HepG2 (cell line): Measurements from ENCODE around the gene MICAL3. TPM values are rescaled to one million over a fixed set of nuclear protein-coding genes. Genes with fewer than 3 reads are reported as not detected.

ENCODE experiments used
- CEBPB ChIP-seq: IDR thresholded peaks from 2 replicates; pipeline ENCODE4 v1.6.1; 2011; ENCODE audit warnings: low read depth, low read length, improper control_type of control experiment, borderline replicate concordance
- CREB1 ChIP-seq, 2 experiments: fragments of 450-650 bp in 1 of 2; IDR thresholded peaks; 2 replicates each; pipeline ENCODE4 v1.6.1; 2016 to 2017; ENCODE audit warnings: control low read depth in 1 of 2, mild to moderate bottlenecking in 1 of 2, missing compliant biosample characterization in 1 of 2, missing genetic modification characterization in 1 of 2
- KAT2B ChIP-seq: fragments of 150-350 bp; IDR thresholded peaks from 2 replicates; pipeline ENCODE4 v1.6.1; 2014; ENCODE audit warnings: low read depth, low read length, borderline replicate concordance
- MATR3 ChIP-seq: sonication (generic); formaldehyde crosslinking; IDR thresholded peaks from 2 replicates; pipeline ENCODE4 v1.4.0; 2020; ENCODE audit warnings: missing genetic modification reagents
- SP140L ChIP-seq: sonication (generic); formaldehyde crosslinking; IDR thresholded peaks from 2 replicates; pipeline ENCODE4 v1.4.0; 2020; ENCODE audit warnings: missing genetic modification reagents, borderline replicate concordance
- TEAD3 ChIP-seq: optimal IDR thresholded peaks from 2 replicates; pipeline ENCODE3; 2016; ENCODE audit warnings: borderline replicate concordance
- TMF1 ChIP-seq: sonication (generic); formaldehyde crosslinking; IDR thresholded peaks from 2 replicates; pipeline ENCODE4 v1.8.1; 2022; ENCODE audit warnings: low read depth, missing genetic modification reagents
- ZSCAN9 ChIP-seq: IDR thresholded peaks from 2 replicates; pipeline ENCODE4 v1.6.1; 2016; ENCODE audit warnings: borderline replicate concordance
- polyA plus RNA-seq, 8 experiments: library from polyadenylated mRNA; depleted of rRNA in 3 of 8; stranded (reverse) in 7 of 8; unstranded in 1 of 8; fragments of >200 nt; fragmentation: Illumina TruSeq in 4 of 8; extraction: Trizol in 4 of 8; gene quantifications; 2 replicates each; pipeline versions ENCODE4 v1.2.1 to v1.2.3, GENCODE V29; 2011 to 2016; ENCODE audit warnings: low read depth in 4 of 8, missing spikeins in 1 of 8, mixed read lengths in 1 of 8; ENCODE audit not compliant: insufficient read depth in 1 of 8
- total RNA-seq, 5 experiments: library from RNA; depleted of rRNA; stranded (reverse); fragments of >200 nt; fragmentation: Illumina TruSeq; extraction: Trizol; gene quantifications; 2 replicates each; pipeline ENCODE4 v1.2.3, GENCODE V29; 2016; ENCODE audit warnings: low read depth in 1 of 5
- TF ChIP-seq, protein P1 (sequence below): sonication (generic); formaldehyde crosslinking; IDR thresholded peaks from 2 replicates; pipeline ENCODE4 v1.4.0; 2020; ENCODE audit warnings: mild to moderate bottlenecking, missing genetic modification reagents, borderline replicate concordance
- TF ChIP-seq, protein P2 (sequence below): sonication (generic); formaldehyde crosslinking; IDR thresholded peaks from 2 replicates; pipeline ENCODE4 v1.8.0; 2023; ENCODE audit warnings: mild to moderate bottlenecking, missing genetic modification reagents
- TF ChIP-seq, protein P3 (sequence below), 2 experiments: sonication (generic) in 1 of 2; formaldehyde crosslinking in 1 of 2; IDR thresholded peaks; 2 replicates each; pipeline versions ENCODE4 v1.4.0 to v1.6.1; 2016 to 2020; ENCODE audit warnings: borderline replicate concordance in 1 of 2, low read depth in 1 of 2, mild to moderate bottlenecking in 1 of 2, missing genetic modification reagents in 1 of 2
- TF ChIP-seq, protein P4 (sequence below): sonication (generic); formaldehyde crosslinking; IDR thresholded peaks from 2 replicates; pipeline ENCODE4 v1.4.0; 2020; ENCODE audit warnings: missing genetic modification reagents
- TF ChIP-seq, protein P5 (sequence below): sonication (generic); formaldehyde crosslinking; IDR thresholded peaks from 2 replicates; pipeline ENCODE4 v1.4.0; 2020; ENCODE audit warnings: missing genetic modification reagents
- TF ChIP-seq, protein P6 (sequence below): sonication (generic); formaldehyde crosslinking; conservative IDR thresholded peaks from 2 replicates; pipeline ENCODE4 v1.8.0; 2022; ENCODE audit warnings: missing genetic modification reagents

Gene MICAL3
- total and polyA plus RNA-seq, 2 of the 13 experiments (the other 11 are each of a cell fraction or from before 2014, with no cell fraction given): 5.3 to 12.5 TPM

DNA sequence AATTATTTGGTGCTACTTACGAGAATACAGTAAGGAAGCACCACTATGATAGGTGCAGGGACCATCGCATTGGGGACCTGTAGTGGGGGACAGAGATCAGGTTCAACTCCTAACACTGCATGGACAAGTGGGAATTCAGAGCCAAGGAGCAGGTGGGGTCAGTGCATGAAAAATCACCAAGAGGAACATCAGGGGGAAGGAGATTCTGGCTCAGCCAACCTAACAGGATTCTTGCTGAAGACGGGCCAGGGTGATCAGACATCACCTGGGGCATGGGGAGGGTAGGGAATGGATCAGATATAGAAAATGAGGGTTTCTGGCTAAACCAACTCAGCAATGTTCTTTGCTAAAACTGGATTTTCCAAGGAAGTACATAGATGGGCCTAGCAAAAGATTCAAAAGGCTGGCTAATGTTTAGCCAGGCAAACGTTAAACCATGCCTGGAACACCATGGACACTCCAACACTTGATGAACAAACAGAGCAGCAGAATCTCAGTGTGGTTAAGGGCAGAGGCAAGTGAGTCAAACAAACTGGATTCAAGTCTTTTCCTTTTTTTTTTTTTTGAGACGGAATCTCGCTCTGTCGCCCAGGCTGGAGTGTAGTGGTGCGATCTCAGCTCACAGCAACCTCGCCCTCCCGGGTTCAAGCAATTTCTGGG, 70.0 kb downstream of the MICAL3 start (continued):
- TF ChIP-seq, protein P1, sequence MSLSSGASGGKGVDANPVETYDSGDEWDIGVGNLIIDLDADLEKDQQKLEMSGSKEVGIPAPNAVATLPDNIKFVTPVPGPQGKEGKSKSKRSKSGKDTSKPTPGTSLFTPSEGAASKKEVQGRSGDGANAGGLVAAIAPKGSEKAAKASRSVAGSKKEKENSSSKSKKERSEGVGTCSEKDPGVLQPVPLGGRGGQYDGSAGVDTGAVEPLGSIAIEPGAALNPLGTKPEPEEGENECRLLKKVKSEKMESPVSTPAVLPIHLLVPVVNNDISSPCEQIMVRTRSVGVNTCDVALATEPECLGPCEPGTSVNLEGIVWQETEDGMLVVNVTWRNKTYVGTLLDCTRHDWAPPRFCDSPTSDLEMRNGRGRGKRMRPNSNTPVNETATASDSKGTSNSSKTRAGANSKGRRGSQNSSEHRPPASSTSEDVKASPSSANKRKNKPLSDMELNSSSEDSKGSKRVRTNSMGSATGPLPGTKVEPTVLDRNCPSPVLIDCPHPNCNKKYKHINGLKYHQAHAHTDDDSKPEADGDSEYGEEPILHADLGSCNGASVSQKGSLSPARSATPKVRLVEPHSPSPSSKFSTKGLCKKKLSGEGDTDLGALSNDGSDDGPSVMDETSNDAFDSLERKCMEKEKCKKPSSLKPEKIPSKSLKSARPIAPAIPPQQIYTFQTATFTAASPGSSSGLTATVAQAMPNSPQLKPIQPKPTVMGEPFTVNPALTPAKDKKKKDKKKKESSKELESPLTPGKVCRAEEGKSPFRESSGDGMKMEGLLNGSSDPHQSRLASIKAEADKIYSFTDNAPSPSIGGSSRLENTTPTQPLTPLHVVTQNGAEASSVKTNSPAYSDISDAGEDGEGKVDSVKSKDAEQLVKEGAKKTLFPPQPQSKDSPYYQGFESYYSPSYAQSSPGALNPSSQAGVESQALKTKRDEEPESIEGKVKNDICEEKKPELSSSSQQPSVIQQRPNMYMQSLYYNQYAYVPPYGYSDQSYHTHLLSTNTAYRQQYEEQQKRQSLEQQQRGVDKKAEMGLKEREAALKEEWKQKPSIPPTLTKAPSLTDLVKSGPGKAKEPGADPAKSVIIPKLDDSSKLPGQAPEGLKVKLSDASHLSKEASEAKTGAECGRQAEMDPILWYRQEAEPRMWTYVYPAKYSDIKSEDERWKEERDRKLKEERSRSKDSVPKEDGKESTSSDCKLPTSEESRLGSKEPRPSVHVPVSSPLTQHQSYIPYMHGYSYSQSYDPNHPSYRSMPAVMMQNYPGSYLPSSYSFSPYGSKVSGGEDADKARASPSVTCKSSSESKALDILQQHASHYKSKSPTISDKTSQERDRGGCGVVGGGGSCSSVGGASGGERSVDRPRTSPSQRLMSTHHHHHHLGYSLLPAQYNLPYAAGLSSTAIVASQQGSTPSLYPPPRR (CRISPR knock-in tag): no peak
- no peak for TF ChIP-seq CEBPB
- TF ChIP-seq, protein P2, sequence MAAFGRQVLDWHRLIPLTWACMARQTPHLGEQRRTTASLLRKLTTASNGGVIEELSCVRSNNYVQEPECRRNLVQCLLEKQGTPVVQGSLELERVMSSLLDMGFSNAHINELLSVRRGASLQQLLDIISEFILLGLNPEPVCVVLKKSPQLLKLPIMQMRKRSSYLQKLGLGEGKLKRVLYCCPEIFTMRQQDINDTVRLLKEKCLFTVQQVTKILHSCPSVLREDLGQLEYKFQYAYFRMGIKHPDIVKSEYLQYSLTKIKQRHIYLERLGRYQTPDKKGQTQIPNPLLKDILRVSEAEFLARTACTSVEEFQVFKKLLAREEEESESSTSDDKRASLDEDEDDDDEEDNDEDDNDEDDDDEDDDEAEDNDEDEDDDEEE (CRISPR knock-in tag): no peak
- no peak for TF ChIP-seq ZSCAN9 (CRISPR knock-in tag)
- no peak for TF ChIP-seq KAT2B
- TF ChIP-seq, protein P3, sequence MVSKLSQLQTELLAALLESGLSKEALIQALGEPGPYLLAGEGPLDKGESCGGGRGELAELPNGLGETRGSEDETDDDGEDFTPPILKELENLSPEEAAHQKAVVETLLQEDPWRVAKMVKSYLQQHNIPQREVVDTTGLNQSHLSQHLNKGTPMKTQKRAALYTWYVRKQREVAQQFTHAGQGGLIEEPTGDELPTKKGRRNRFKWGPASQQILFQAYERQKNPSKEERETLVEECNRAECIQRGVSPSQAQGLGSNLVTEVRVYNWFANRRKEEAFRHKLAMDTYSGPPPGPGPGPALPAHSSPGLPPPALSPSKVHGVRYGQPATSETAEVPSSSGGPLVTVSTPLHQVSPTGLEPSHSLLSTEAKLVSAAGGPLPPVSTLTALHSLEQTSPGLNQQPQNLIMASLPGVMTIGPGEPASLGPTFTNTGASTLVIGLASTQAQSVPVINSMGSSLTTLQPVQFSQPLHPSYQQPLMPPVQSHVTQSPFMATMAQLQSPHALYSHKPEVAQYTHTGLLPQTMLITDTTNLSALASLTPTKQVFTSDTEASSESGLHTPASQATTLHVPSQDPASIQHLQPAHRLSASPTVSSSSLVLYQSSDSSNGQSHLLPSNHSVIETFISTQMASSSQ (IDR thresholded peaks at IDR 0.05; ENCODE audit: low read depth): peak; percentile 88
- TF ChIP-seq, protein P3 (CRISPR knock-in tag; IDR thresholded peaks at IDR 0.05; ENCODE audit: borderline replicate concordance): peak; percentile 87; the same call in 1 of the 2 replicates
- TF ChIP-seq SP140L (CRISPR knock-in tag): no peak
- TF ChIP-seq, protein P4, sequence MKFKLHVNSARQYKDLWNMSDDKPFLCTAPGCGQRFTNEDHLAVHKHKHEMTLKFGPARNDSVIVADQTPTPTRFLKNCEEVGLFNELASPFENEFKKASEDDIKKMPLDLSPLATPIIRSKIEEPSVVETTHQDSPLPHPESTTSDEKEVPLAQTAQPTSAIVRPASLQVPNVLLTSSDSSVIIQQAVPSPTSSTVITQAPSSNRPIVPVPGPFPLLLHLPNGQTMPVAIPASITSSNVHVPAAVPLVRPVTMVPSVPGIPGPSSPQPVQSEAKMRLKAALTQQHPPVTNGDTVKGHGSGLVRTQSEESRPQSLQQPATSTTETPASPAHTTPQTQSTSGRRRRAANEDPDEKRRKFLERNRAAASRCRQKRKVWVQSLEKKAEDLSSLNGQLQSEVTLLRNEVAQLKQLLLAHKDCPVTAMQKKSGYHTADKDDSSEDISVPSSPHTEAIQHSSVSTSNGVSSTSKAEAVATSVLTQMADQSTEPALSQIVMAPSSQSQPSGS (CRISPR knock-in tag): peak; percentile 48; the same call in 1 of the 2 replicates
- TF ChIP-seq TMF1: no peak
- TF ChIP-seq, protein P5, sequence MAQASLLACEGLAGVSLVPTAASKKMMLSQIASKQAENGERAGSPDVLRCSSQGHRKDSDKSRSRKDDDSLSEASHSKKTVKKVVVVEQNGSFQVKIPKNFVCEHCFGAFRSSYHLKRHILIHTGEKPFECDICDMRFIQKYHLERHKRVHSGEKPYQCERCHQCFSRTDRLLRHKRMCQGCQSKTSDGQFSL (CRISPR knock-in tag): no peak; the same call in 1 of the 2 replicates
- TF ChIP-seq TEAD3 (CRISPR knock-in tag): peak; percentile 50
- no peak for TF ChIP-seq MATR3 (CRISPR knock-in tag)
- TF ChIP-seq, protein P6, sequence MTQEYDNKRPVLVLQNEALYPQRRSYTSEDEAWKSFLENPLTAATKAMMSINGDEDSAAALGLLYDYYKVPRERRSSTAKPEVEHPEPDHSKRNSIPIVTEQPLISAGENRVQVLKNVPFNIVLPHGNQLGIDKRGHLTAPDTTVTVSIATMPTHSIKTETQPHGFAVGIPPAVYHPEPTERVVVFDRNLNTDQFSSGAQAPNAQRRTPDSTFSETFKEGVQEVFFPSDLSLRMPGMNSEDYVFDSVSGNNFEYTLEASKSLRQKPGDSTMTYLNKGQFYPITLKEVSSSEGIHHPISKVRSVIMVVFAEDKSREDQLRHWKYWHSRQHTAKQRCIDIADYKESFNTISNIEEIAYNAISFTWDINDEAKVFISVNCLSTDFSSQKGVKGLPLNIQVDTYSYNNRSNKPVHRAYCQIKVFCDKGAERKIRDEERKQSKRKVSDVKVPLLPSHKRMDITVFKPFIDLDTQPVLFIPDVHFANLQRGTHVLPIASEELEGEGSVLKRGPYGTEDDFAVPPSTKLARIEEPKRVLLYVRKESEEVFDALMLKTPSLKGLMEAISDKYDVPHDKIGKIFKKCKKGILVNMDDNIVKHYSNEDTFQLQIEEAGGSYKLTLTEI: no peak
- no peak for TF ChIP-seq CREB1 (IDR thresholded peaks at IDR 0.05)
- no peak for TF ChIP-seq CREB1 (CRISPR knock-in tag; IDR thresholded peaks at IDR 0.05)
